Lower leg skin (tissue), 4 donors: ENCODE measurements around the gene AGMAT. TPM values are rescaled to one million over a fixed set of nuclear protein-coding genes. Genes with fewer than 3 reads are reported as not detected.

Experiments used
- DNase-seq, 2 donors: peaks; one replicate each; pipeline ENCODE4 v3.0.0-alpha.2; 2019; ENCODE audit warnings: low spot score in 2 of 2
- H3K4me3 ChIP-seq: fragments of 200-600 bp; sonication (generic); 2 replicates; pipeline ENCODE4 v1.5.1; 2017; ENCODE audit warnings: mild to moderate bottlenecking, low read depth; ENCODE audit not compliant: poor library complexity, severe bottlenecking
- CTCF ChIP-seq, 3 donors: fragments of 450-650 bp; IDR thresholded peaks; one replicate each; pipeline ENCODE4 v1.5.1; 2016; ENCODE audit warnings: antibody characterized with exemption in 3 of 3, mild to moderate bottlenecking in 3 of 3, moderate library complexity in 2 of 3
- POLR2A ChIP-seq, 2 donors: fragments of 450-650 bp; IDR thresholded peaks; one replicate each; pipeline ENCODE4 v1.6.1; 2016 to 2017; ENCODE audit warnings: antibody characterized with exemption in 2 of 2, mild to moderate bottlenecking in 1 of 2, moderate library complexity in 1 of 2
- WGBS, 2 donors: methylation state at CpG; one replicate each; pipeline ENCODE4 v1.1.5; 2018; 5-methylcytosine and 5-hydroxymethylcytosine counted together
- intact Hi-C: fragments of 100-400 bp; cut with DNase I; formaldehyde crosslinking; loops from one replicate; pipeline ENCODE4 v1.15.0; 2023; ENCODE audit warnings: low total_unique reads
- total RNA-seq, 4 donors: library from RNA; depleted of rRNA; stranded (reverse); fragments of >200 nt; gene quantifications; one replicate each; pipeline ENCODE4 v1.1.0, GENCODE V29; 2016

Gene AGMAT
- total RNA-seq, 4 donors from 2014 or later = 0.54 TPM; not detected in 3

GRCh38 chr1:15558516-15558915 is 26.3 kb downstream of the AGMAT start:
- TF ChIP-seq CTCF (IDR thresholded peaks at IDR 0.05) (no peak), POLR2A (IDR thresholded peaks at IDR 0.05) (no peak)
- no peak overlapping the region for H3K4me3 ChIP-seq
- no peak for DNase-seq
- intact Hi-C loops = no loop called here
- WGBS, 2 donors = 91 to 92% methylated on average over 4 of the region's 4 CpGs

GRCh38 chr1:15557594-15557993 is 27.3 kb downstream of the AGMAT start:
- TF ChIP-seq POLR2A (IDR thresholded peaks at IDR 0.05) (no peak), CTCF (IDR thresholded peaks at IDR 0.05) (no peak)
- intact Hi-C loops = no loop called here
- DNase-seq = peak in 1 of 2 donors; percentile 15
- WGBS, 2 donors = 90 to 98% methylated on average over 2 of the region's 2 CpGs
- H3K4me3 ChIP-seq = no peak overlapping the region

- TF ChIP-seq CTCF (IDR thresholded peaks at IDR 0.05) = no peak
- TF ChIP-seq POLR2A (IDR thresholded peaks at IDR 0.05) = no peak
- no peak for DNase-seq
- H3K4me3 ChIP-seq = no peak overlapping the region
- 81 to 97% methylated on average over 2 of the region's 2 CpGs for WGBS, 2 donors
- intact Hi-C loops = no loop called here
Observed at GRCh38 chr1:15557008-15557407, 27.8 kb downstream of the AGMAT start.

GRCh38 chr1:15550573-15550972 is 34.3 kb downstream of the AGMAT start:
- intact Hi-C loops = no loop called here
- no peak for TF ChIP-seq POLR2A (IDR thresholded peaks at IDR 0.05)
- TF ChIP-seq CTCF (IDR thresholded peaks at IDR 0.05) = no peak
- H3K4me3 ChIP-seq = no peak overlapping the region

GRCh38 chr1:15546641-15547040 is 38.2 kb downstream of the AGMAT start:
- DNase-seq = peak in 1 of 2 donors; percentile 2
- WGBS, 2 donors = 89 to 95% methylated on average over 2 of the region's 2 CpGs
- TF ChIP-seq CTCF (IDR thresholded peaks at IDR 0.05) (no peak), POLR2A (IDR thresholded peaks at IDR 0.05) (no peak)
- no peak overlapping the region for H3K4me3 ChIP-seq
- intact Hi-C loops = no loop called here

More at GRCh38 chr1:15550573-15550972, 34.3 kb downstream of the AGMAT start:
- WGBS, 2 donors = 83 to 89% methylated on average over 6 of the region's 6 CpGs
- DNase-seq = peak in 1 of 2 donors; percentile 37
